OCI-LY7 (cell line): ENCODE measurements around the gene PELO. TPM values are rescaled to one million over a fixed set of nuclear protein-coding genes. Genes with fewer than 3 reads are reported as not detected.

Source experiments
- BruUV-seq: library from RNA; stranded (reverse); fragments of 400-500 nt; replicated peaks from 2 replicates; lab custom pipeline; 2021; lab: Mats Ljungman, UMichigan
- CTCF ChIA-PET: fragments of 300-600 bp; sonication (Branson Sonifier 250); formaldehyde crosslinking; loops from one replicate; lab custom pipeline; 2022; ENCODE audit warnings: antibody characterized with exemption; ENCODE audit not compliant: unreplicated experiment; lab: Charles Lee
- POLR2A ChIA-PET: fragments of 300-600 bp; sonication (Branson Sonifier 250); formaldehyde crosslinking; loops from one replicate; lab custom pipeline; 2022; ENCODE audit warnings: antibody characterized with exemption; lab: Charles Lee
- DNase-seq: peaks from one replicate; pipeline ENCODE4 v3.0.0-alpha.2; 2015; ENCODE audit warnings: low spot score
- H2AFZ ChIP-seq: fragments of 200-600 bp; sonication (generic), shearing (Covaris generic); 2 replicates; pipeline ENCODE4 v1.6.1; 2014; ENCODE audit warnings: mild to moderate bottlenecking, antibody characterized with exemption, low read length, moderate library complexity
- H3K27ac ChIP-seq: fragments of 200-600 bp; sonication (generic); 2 replicates; pipeline ENCODE4 v1.5.1; 2014; ENCODE audit warnings: mixed run types, low read depth, mild to moderate bottlenecking, moderate library complexity, low read length, inconsistent platforms; ENCODE audit not compliant: poor library complexity, severe bottlenecking
- H3K36me3 ChIP-seq: fragments of 200-600 bp; sonication (generic); 2 replicates; pipeline ENCODE4 v1.6.1; 2014; ENCODE audit warnings: mild to moderate bottlenecking, antibody characterized with exemption, low read length, moderate library complexity, mixed read lengths; ENCODE audit not compliant: insufficient read depth
- H3K4me1 ChIP-seq: fragments of 200-600 bp; sonication (generic); 2 replicates; pipeline ENCODE4 v1.5.1; 2014; ENCODE audit warnings: mild to moderate bottlenecking, low read length; ENCODE audit not compliant: insufficient read depth, poor library complexity, severe bottlenecking
- H3K4me2 ChIP-seq: fragments of 200-600 bp; sonication (generic); 2 replicates; pipeline ENCODE4 v1.6.1; 2014; ENCODE audit warnings: mild to moderate bottlenecking, low read length
- H3K4me3 ChIP-seq: fragments of 200-600 bp; sonication (generic); 2 replicates; pipeline ENCODE4 v1.5.1; 2014; ENCODE audit warnings: mild to moderate bottlenecking, low read depth, low read length; ENCODE audit not compliant: poor library complexity, severe bottlenecking
- H3K79me2 ChIP-seq: fragments of 200-600 bp; sonication (generic); 2 replicates; pipeline ENCODE4 v1.6.1; 2016; ENCODE audit warnings: low read depth, mild to moderate bottlenecking, low read length, moderate library complexity, mixed read lengths; ENCODE audit not compliant: insufficient read depth
- H3K9me2 ChIP-seq: fragments of 200-600 bp; sonication (generic); 2 replicates; pipeline ENCODE4 v1.6.1; 2016; ENCODE audit warnings: mild to moderate bottlenecking, low read length, mixed read lengths; ENCODE audit not compliant: insufficient read depth
- H3K9me3 ChIP-seq: fragments of 200-600 bp; sonication (generic); 2 replicates; pipeline ENCODE4 v1.6.1; 2014; ENCODE audit warnings: mild to moderate bottlenecking, mixed run types, low read length, mixed read lengths
- H4K20me1 ChIP-seq: fragments of 200-600 bp; sonication (generic); 2 replicates; pipeline ENCODE4 v1.6.1; 2014; ENCODE audit warnings: mild to moderate bottlenecking, antibody characterized with exemption, low read length, moderate library complexity, mixed read lengths; ENCODE audit not compliant: insufficient read depth
- CTCF ChIP-seq: fragments of 200-600 bp; sonication (generic); conservative IDR thresholded peaks from 2 replicates; pipeline ENCODE4 v1.5.1; 2014; ENCODE audit warnings: mild to moderate bottlenecking, antibody characterized with exemption, low read length, moderate library complexity, mixed read lengths
- EZH2phosphoT487 ChIP-seq: fragments of 200-600 bp; sonication (generic); IDR thresholded peaks from 2 replicates; pipeline ENCODE4 v1.6.1; 2018; ENCODE audit warnings: low read depth, borderline replicate concordance, mild to moderate bottlenecking, mixed run types, antibody characterized with exemption, low read length, moderate library complexity, mixed read lengths
- intact Hi-C: fragments of 100-400 bp; cut with micrococcal nuclease; formaldehyde crosslinking; loops from one replicate; pipeline ENCODE4 v1.10.0; 2022; ENCODE audit not compliant: unreplicated experiment
- total RNA-seq, 2 experiments: library from RNA; depleted of rRNA in 1 of 2; stranded (reverse); fragments of >200 nt in 1 of 2; shearing (Covaris generic) in 1 of 2; gene quantifications; 2 replicates each; pipeline ENCODE4 v1.2.3, GENCODE V29; 2014 to 2022

The PELO gene
- total RNA-seq, 2 experiments from 2014 or later, result 10.2 to 13.0 TPM

DNA sequence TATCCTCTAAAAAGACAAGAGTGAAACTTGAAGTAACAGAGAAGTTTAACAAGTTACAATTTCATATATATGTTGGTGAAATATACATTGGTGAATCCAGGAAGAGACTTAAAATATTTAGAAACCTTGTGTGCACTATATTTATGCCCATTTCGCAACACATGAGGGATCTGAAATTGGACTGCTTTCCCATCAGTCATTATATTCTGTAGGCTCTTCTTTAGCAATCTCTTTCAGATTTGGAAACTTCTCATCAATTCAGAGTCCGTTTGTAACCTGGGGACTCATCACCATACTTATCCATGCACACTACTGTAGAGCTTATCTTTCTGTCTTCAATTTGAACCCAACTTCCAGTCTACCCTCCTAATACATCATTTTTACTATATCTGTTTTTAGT is 2.1 kb downstream of the PELO start:
- H3K9me3 ChIP-seq, result no peaks in the 10 kb centered on the region
- H3K4me3 ChIP-seq, result no peak overlapping the region
- H3K79me2 ChIP-seq, result no peaks in the 10 kb centered on the region
- POLR2A ChIA-PET, result interaction anchor here (1.2 to 2.4 kb wide), 3 partner anchors 9 to 28 kb away, joined by 3 to 9 read pairs (median 3); no protein-coding TSS in a partner anchor
- intact Hi-C loops, result no loop called here
- H3K4me1 ChIP-seq, result no peaks in the 10 kb centered on the region
- H4K20me1 ChIP-seq, result no peaks in the 10 kb centered on the region
- no TSS peak for BruUV-seq
- CTCF ChIA-PET, result no interaction called here
- no peaks in the 10 kb centered on the region for H3K9me2 ChIP-seq
- TF ChIP-seq CTCF (no peak), EZH2phosphoT487 (no peak)
- H3K4me2 ChIP-seq, result no peak overlapping the region
- DNase-seq, result no peak
- no peaks in the 10 kb centered on the region for H3K36me3 ChIP-seq
- no peak overlapping the region for H3K27ac ChIP-seq
- no peak overlapping the region for H2AFZ ChIP-seq

- Histone ChIP-seq H3K27ac (no peak overlapping the region), H3K36me3 (no peaks in the 10 kb centered on the region), H3K9me2 (no peaks in the 10 kb centered on the region), H3K9me3 (no peaks in the 10 kb centered on the region), H2AFZ (no peak overlapping the region), H4K20me1 (no peaks in the 10 kb centered on the region), H3K4me3 (no peak overlapping the region), H3K4me1 (no peaks in the 10 kb centered on the region), H3K79me2 (no peaks in the 10 kb centered on the region), H3K4me2 (no peak overlapping the region)
- no TSS peak for BruUV-seq
- no peak for DNase-seq
- ChIA-PET CTCF (no interaction called here), POLR2A (interaction anchor here (2.4 kb wide), 1 partner anchor 8 kb away, joined by 9 read pairs; no protein-coding TSS in a partner anchor)
- intact Hi-C loops, result no loop called here
- no peak for TF ChIP-seq CTCF
- TF ChIP-seq EZH2phosphoT487, result no peak
Measured at GRCh38 chr5:52791366-52791765, 3.6 kb downstream of the PELO start.

- DNase-seq, result no peak
- peaks cover 4% of the 10 kb centered on the region; the same call in 1 of the 2 replicates for H3K79me2 ChIP-seq
- no peaks in the 10 kb centered on the region for H3K9me3 ChIP-seq
- POLR2A ChIA-PET, result no interaction called here
- no peak overlapping the region for H3K4me3 ChIP-seq
- H3K36me3 ChIP-seq, result no peaks in the 10 kb centered on the region
- peaks cover 8% of the 10 kb centered on the region for H3K4me1 ChIP-seq
- H3K4me2 ChIP-seq, result no peak overlapping the region
- CTCF ChIA-PET, result no interaction called here
- no peaks in the 10 kb centered on the region for H4K20me1 ChIP-seq
- H3K9me2 ChIP-seq, result no peaks in the 10 kb centered on the region
- no peak overlapping the region for H3K27ac ChIP-seq
- no peak overlapping the region for H2AFZ ChIP-seq
- BruUV-seq, result no TSS peak
- TF ChIP-seq EZH2phosphoT487 (no peak), CTCF (no peak)
- intact Hi-C loops, result no loop called here
Measured at GRCh38 chr5:52794519-52794918, 6.8 kb downstream of the PELO start.
